ENCODE results near the gene PTPRG.

DNA sequence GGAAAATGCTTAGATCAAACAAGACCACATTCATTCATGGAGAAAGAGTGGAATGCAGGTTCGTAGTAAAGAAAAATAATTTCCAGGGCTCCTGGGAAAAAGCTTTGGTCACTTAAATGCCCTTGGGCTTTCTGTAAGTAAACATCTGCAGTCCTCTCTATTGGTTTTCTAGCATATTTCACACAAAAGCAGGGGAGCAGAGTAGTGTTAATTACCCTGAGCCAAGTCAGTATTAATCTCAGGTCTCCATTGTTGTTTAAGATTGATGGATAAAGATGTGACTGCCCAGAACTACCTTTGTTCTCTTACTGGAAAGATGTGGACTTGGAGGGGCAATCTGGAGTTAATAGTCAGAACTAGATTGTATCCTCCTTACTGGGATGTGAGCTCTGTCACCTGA lies 242.6 kb downstream of the PTPRG start:
- TF ChIP-seq, protein P1, sequence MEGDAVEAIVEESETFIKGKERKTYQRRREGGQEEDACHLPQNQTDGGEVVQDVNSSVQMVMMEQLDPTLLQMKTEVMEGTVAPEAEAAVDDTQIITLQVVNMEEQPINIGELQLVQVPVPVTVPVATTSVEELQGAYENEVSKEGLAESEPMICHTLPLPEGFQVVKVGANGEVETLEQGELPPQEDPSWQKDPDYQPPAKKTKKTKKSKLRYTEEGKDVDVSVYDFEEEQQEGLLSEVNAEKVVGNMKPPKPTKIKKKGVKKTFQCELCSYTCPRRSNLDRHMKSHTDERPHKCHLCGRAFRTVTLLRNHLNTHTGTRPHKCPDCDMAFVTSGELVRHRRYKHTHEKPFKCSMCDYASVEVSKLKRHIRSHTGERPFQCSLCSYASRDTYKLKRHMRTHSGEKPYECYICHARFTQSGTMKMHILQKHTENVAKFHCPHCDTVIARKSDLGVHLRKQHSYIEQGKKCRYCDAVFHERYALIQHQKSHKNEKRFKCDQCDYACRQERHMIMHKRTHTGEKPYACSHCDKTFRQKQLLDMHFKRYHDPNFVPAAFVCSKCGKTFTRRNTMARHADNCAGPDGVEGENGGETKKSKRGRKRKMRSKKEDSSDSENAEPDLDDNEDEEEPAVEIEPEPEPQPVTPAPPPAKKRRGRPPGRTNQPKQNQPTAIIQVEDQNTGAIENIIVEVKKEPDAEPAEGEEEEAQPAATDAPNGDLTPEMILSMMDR (IDR thresholded peaks at IDR 0.05; ENCODE audit: low read depth, low read length) = no peak
- no peak for TF ChIP-seq EZH2phosphoT487 (IDR thresholded peaks at IDR 0.05; ENCODE audit: low read depth)

Measured in OCI-LY3 (cell line).